Measurements from ENCODE around the gene R3HDM2. TPM values are rescaled to one million over a fixed set of nuclear protein-coding genes. Genes with fewer than 3 reads are reported as not detected.
A peak's percentile ranks its signal among the peaks of the same experiment; 100 is the strongest.

Gene R3HDM2
- total and polyA plus RNA-seq, 2 of the 13 experiments (the other 11 are each of a cell fraction or from before 2014, with no cell fraction given): 11.1 to 23.5 TPM

- TF ChIP-seq SOX5 (CRISPR knock-in tag; IDR thresholded peaks at IDR 0.05; ENCODE audit: borderline replicate concordance) (no peak), ZBTB7A (CRISPR knock-in tag; IDR thresholded peaks at IDR 0.05) (0 out of 2 replicates have a peak, but pooled peaks have one; percentile 34), FOSL2 (CRISPR knock-in tag; IDR thresholded peaks at IDR 0.05) (no peak), ZNF672 (CRISPR knock-in tag; IDR thresholded peaks at IDR 0.05) (0 out of 2 replicates have a peak, but pooled peaks have one; percentile 33), ZNF7 (CRISPR knock-in tag; IDR thresholded peaks at IDR 0.05) (no peak), ZBTB26 (CRISPR knock-in tag; IDR thresholded peaks at IDR 0.05; ENCODE audit: borderline replicate concordance) (no peak), CHD2 (IDR thresholded peaks at IDR 0.05; ENCODE audit: low read depth, low read length) (no peak), MAZ (IDR thresholded peaks at IDR 0.05; ENCODE audit: borderline replicate concordance, low read depth, low read length) (no peak), MAZ (CRISPR knock-in tag; IDR thresholded peaks at IDR 0.05; ENCODE audit: low read depth) (no peak), PITX1 (CRISPR knock-in tag; IDR thresholded peaks at IDR 0.05) (0 out of 2 replicates have a peak, but pooled peaks have one; percentile 18), ARID4A (CRISPR knock-in tag; IDR thresholded peaks at IDR 0.05; ENCODE audit: borderline replicate concordance) (peak; percentile 41), CSRNP1 (CRISPR knock-in tag; IDR thresholded peaks at IDR 0.05) (no peak), ZGPAT (CRISPR knock-in tag; IDR thresholded peaks at IDR 0.05) (no peak), ZKSCAN5 (CRISPR knock-in tag; IDR thresholded peaks at IDR 0.05) (no peak), ZNF263 (CRISPR knock-in tag; IDR thresholded peaks at IDR 0.05) (peak; percentile 74), TP53 (CRISPR knock-in tag; conservative IDR thresholded peaks at IDR 0.05) (no peak), MTF2 (CRISPR knock-in tag; IDR thresholded peaks at IDR 0.05; ENCODE audit: borderline replicate concordance) (peak; percentile 48; the same call in 1 of the 2 replicates), ZFP36L1 (CRISPR knock-in tag; IDR thresholded peaks at IDR 0.05) (no peak), STAG1 (CRISPR knock-in tag; IDR thresholded peaks at IDR 0.05) (peak; percentile 11; the same call in 1 of the 2 replicates), NKX3-1 (CRISPR knock-in tag; IDR thresholded peaks at IDR 0.05) (no peak)
- TF ChIP-seq, protein P1, sequence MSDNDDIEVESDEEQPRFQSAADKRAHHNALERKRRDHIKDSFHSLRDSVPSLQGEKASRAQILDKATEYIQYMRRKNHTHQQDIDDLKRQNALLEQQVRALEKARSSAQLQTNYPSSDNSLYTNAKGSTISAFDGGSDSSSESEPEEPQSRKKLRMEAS (IDR thresholded peaks at IDR 0.05): peak; percentile 52; the same call in 1 of the 2 replicates
Observed at GRCh38 chr12:57475271-57476161, 44.7 kb upstream of the R3HDM2 start (continued).
